Osteocyte (in vitro differentiated cells): ENCODE data around the gene ALDH7A1. TPM values are rescaled to one million over a fixed set of nuclear protein-coding genes. Genes with fewer than 3 reads are reported as not detected.
"Not testable (repeated sequence)": the region's sequence is repeated elsewhere in the genome, so short reads cannot be mapped to it uniquely, and the experiment has no call there.

ENCODE experiments used
- DNase-seq: peaks from one replicate; pipeline ENCODE4 v3.0.0; 2021; ENCODE audit warnings: mixed read lengths; ENCODE audit not compliant: unreplicated experiment; ENCODE audit errors: extremely low spot score
- H3K27ac Mint-ChIP-seq: one replicate; pipeline ENCODE4 v1.8.0; 2021; ENCODE audit warnings: mild to moderate bottlenecking, mixed read lengths; ENCODE audit not compliant: unreplicated experiment
- H3K27me3 Mint-ChIP-seq: one replicate; pipeline ENCODE4 v1.8.0; 2021; ENCODE audit warnings: mixed read lengths; ENCODE audit not compliant: unreplicated experiment
- H3K36me3 Mint-ChIP-seq: one replicate; pipeline ENCODE4 v1.8.0; 2021; ENCODE audit warnings: mixed read lengths; ENCODE audit not compliant: unreplicated experiment
- H3K4me1 Mint-ChIP-seq: one replicate; pipeline ENCODE4 v1.8.0; 2021; ENCODE audit warnings: mixed read lengths; ENCODE audit not compliant: unreplicated experiment
- H3K4me3 Mint-ChIP-seq: one replicate; pipeline ENCODE4 v1.8.0; 2021; ENCODE audit warnings: mild to moderate bottlenecking, moderate library complexity, mixed read lengths; ENCODE audit not compliant: unreplicated experiment
- H3K9me3 Mint-ChIP-seq: one replicate; pipeline ENCODE4 v1.8.0; 2021; ENCODE audit warnings: mixed read lengths; ENCODE audit not compliant: unreplicated experiment
- CTCF ChIP-seq: fragments of 200-600 bp; sonication (generic); IDR thresholded peaks from 2 replicates; pipeline ENCODE4 v1.5.0; 2021; ENCODE audit warnings: antibody characterized with exemption, mild to moderate bottlenecking, moderate library complexity
- total RNA-seq: library from RNA; stranded (reverse); gene quantifications from 2 replicates; pipeline ENCODE4 v1.2.1, GENCODE V29; 2021

Gene ALDH7A1
- total RNA-seq, 1 donor from 2014 or later: 117 TPM

- H3K4me1 Mint-ChIP-seq: no peaks in the 10 kb centered on the region
- DNase-seq: no peak
- TF ChIP-seq CTCF: no peak
- no peak overlapping the region for H3K4me3 Mint-ChIP-seq
- no peak overlapping the region for H3K27ac Mint-ChIP-seq
- peaks cover 4% of the 10 kb centered on the region for H3K27me3 Mint-ChIP-seq
- no peaks in the 10 kb centered on the region for H3K9me3 Mint-ChIP-seq
- peaks cover 2% of the 10 kb centered on the region for H3K36me3 Mint-ChIP-seq
Measured at GRCh38 chr5:126633552-126633951, 38.5 kb upstream of the ALDH7A1 start.

DNA sequence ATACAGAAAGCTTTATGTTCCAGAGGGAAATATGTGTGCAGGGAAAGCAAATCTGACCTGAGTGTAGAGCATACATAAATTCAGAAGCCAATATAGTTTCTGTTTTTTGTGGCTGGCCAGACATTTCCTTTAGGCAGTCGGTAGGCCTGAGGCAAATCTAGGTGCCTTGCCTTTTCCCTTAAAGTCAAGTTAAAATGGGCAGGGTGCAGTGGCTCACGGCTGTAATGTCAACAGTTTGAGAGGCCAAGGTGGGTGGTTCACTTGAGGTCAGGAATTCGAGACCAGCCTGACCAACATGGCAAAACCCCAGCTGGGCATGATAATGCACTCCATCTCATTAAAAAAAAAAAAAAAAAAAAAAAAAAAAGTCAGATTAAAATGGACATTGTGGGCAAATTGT, 36.9 kb upstream of the ALDH7A1 start:
- peaks cover 4% of the 10 kb centered on the region for H3K27me3 Mint-ChIP-seq
- H3K4me1 Mint-ChIP-seq: no peaks in the 10 kb centered on the region
- H3K9me3 Mint-ChIP-seq: no peaks in the 10 kb centered on the region
- peaks cover 2% of the 10 kb centered on the region for H3K36me3 Mint-ChIP-seq
- no peak for TF ChIP-seq CTCF
- no peak overlapping the region for H3K27ac Mint-ChIP-seq
- no peak overlapping the region for H3K4me3 Mint-ChIP-seq
- DNase-seq: no peak

DNA sequence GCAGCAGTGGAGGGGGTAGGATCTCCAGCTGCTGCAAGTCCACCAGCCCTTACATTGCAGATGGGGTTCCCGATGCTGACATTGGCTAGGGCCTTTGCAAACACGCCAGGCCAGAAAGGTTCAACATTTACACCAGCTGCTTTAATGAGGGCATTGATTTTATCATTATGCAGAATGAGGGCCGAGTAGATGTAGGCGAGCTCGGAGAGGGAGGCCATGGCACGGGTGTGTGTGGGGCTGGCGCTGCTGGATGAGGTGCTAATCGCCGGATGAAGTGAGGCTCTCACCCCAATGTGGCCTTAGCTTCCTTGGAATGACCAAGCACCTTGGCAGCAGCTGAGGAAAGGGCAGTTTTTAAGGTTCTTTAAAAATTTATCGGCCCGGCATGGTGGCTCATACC, 33.1 kb upstream of the ALDH7A1 start:
- Mint-ChIP-seq H3K27ac (no peak overlapping the region), H3K36me3 (peaks cover 16% of the 10 kb centered on the region), H3K27me3 (no peaks in the 10 kb centered on the region), H3K4me1 (peaks cover 18% of the 10 kb centered on the region), H3K9me3 (no peaks in the 10 kb centered on the region), H3K4me3 (no peak overlapping the region)
- peak; percentile 44 for DNase-seq
- TF ChIP-seq CTCF: no peak

DNA sequence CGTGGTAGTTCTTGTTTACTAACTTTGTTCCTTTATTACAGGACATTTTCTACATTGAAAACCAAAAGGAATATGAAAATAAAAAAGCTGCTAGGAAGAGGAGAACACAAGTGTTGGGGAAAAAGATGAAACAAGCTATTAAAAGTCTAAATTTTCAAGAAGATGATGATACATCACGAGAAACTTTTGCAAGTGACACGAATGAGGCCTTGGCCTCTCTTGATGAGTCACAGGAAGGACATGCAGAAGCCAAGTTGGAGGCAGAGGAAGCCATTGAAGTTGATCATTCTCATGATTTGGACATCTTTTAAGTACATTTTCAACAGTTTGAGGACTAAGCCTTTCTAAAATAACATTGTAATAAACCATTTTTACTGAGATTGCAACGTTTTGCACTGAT, 29.5 kb upstream of the ALDH7A1 start:
- no peaks in the 10 kb centered on the region for H3K27me3 Mint-ChIP-seq
- peaks cover 25% of the 10 kb centered on the region for H3K36me3 Mint-ChIP-seq
- DNase-seq: no peak
- peaks cover 18% of the 10 kb centered on the region for H3K4me1 Mint-ChIP-seq
- H3K9me3 Mint-ChIP-seq: no peaks in the 10 kb centered on the region
- H3K27ac Mint-ChIP-seq: peak overlapping the region; percentile 91
- no peak overlapping the region for H3K4me3 Mint-ChIP-seq
- no peak for TF ChIP-seq CTCF

- no peaks in the 10 kb centered on the region for H3K27me3 Mint-ChIP-seq
- H3K36me3 Mint-ChIP-seq: peaks cover 30% of the 10 kb centered on the region
- no peaks in the 10 kb centered on the region for H3K9me3 Mint-ChIP-seq
- no peak overlapping the region for H3K27ac Mint-ChIP-seq
- peaks cover 12% of the 10 kb centered on the region for H3K4me1 Mint-ChIP-seq
- DNase-seq: no peak
- no peak for TF ChIP-seq CTCF
- no peak overlapping the region for H3K4me3 Mint-ChIP-seq
Measured at GRCh38 chr5:126619781-126620180, 24.8 kb upstream of the ALDH7A1 start.

GRCh38 chr5:126617603-126618002, 22.6 kb upstream of the ALDH7A1 start:
- H3K36me3 Mint-ChIP-seq: peaks cover 28% of the 10 kb centered on the region
- H3K27ac Mint-ChIP-seq: not testable (repeated sequence)

More at GRCh38 chr5:126617603-126618002, 22.6 kb upstream of the ALDH7A1 start:
- H3K27me3 Mint-ChIP-seq, DNase-seq, H3K9me3 Mint-ChIP-seq, H3K4me3 Mint-ChIP-seq, H3K4me1 Mint-ChIP-seq: not testable (repeated sequence)
